Hepatocyte (in vitro differentiated cells): ENCODE data around the gene ZNF670.

Source experiments
- CTCF ChIP-seq: fragments of 200-600 bp; sonication (generic); IDR thresholded peaks from 2 replicates; pipeline ENCODE4 v1.5.1; 2016; ENCODE audit warnings: antibody characterized with exemption, mild to moderate bottlenecking; ENCODE audit not compliant: poor library complexity
- EZH2 ChIP-seq: fragments of 200-600 bp; sonication (generic); IDR thresholded peaks from 2 replicates; pipeline ENCODE4 v1.6.1; 2016; ENCODE audit warnings: antibody characterized with exemption, mild to moderate bottlenecking, borderline replicate concordance
- EZH2phosphoT487 ChIP-seq: fragments of 200-600 bp; sonication (generic); IDR thresholded peaks from one replicate; pipeline ENCODE4 v1.6.1; 2018; ENCODE audit warnings: antibody characterized with exemption, mild to moderate bottlenecking, low read depth, moderate library complexity; ENCODE audit not compliant: unreplicated experiment, severe bottlenecking

DNA sequence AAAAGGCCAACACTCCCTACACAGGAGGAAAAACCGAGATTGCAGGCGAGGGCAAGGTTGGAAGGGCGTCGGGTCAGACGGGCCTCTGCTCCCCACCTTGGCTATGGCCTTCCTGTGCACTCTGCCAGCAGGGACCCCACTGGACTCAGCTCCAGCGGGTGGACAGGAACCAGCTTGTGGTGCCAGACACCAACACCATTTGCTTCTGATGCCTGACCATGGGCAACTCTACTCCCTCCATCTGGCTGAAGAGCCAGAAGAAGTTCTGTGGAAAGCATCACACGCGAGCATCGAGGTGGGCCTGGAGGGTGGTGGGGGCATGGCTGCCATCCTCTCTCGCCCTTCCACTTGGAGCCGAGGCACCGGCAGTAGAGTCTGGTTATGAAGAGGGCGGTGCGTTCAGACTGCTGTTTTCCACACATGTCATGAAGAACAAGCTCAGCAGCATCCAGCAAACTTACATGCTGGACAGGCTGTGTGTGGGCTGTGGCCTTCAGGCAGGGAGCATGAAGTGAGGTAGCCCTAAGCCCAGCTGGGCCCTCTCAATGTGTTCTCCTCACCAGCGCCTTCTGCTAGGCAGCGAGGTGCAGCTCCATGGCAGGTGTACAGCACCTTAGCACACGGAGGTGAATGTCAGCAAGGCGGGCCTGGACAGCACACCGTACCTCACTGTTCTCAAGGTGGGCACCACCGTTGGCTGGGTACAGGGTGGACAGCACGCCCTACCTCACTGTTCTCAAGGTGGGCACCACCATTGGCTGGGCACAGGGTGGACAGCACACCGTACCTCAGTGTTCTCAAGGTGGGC lies 41.2 kb upstream of the ZNF670 start:
- TF ChIP-seq CTCF (no peak), EZH2phosphoT487 (no peak), EZH2 (no peak)
